GM18951 (cell line): ENCODE results near the gene COX7A1.
"Not testable (repeated sequence)": the region's sequence is repeated elsewhere in the genome, so short reads cannot be mapped to it uniquely, and the experiment has no call there.

Experiments used
- POLR2A ChIP-seq: IDR thresholded peaks from 4 replicates; pipeline ENCODE4 v1.6.1; 2011; ENCODE audit warnings: mild to moderate bottlenecking; ENCODE audit not compliant: insufficient read length, insufficient read depth; ENCODE audit errors: extremely low read depth
- in situ Hi-C: fragments of 300-500 bp; cut with MboI; formaldehyde crosslinking; loops from one replicate; pipeline ENCODE4 v1.12.0; 2022; ENCODE audit warnings: low sequenced_read_pairs, mixed read lengths, inconsistent platforms; ENCODE audit not compliant: unreplicated experiment

COX7A1 gene

GRCh38 chr19:36152352-36153091 is at the start of gene COX7A1:
Gene COX7A1 (minus strand): TSS chr19:36152447. CDS start chr19:36152407, 40 bp downstream.
- no peak for TF ChIP-seq POLR2A
- in situ Hi-C loops, result no loop called here

DNA sequence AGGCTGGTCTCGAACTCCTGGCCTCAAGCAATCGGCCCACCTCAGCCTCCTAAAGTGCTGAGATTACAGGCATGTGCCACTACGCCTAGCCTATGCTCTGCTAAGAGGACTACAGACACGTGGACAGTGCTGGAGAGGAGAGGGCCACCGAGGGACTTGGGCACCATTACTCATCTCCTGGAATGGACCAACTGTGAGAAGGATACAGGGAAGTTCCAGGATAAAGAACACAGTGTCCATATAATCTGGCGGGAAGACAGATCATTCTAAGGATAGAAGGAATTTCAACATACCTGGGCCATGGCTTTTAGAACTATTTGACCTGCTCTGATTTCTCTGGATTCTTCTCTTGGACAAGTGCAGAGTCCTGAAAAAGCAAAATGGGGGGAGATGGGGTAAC is 49.4 kb upstream of the COX7A1 start:
- no peak for TF ChIP-seq POLR2A
- in situ Hi-C loops, result no loop called here

DNA sequence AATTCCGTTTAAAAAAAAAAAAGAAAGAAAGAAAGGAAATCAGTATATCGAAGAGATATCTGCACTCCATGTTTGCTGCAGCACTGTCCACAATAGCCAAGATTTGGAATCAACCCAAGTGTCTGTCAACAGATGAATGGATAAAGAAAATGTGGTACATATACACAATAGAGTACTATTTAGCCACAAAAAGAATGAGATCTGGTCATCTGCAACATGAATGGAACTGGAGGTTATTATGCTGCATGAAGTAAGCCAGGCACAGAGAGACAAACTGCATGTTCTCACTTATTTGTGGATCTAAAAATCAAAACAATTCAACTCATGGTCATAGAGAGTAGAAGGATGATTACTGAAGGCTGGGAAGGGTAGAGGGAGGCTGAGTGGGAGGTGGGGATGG is 45.9 kb upstream of the COX7A1 start:
- in situ Hi-C loops, result no loop called here
- no peak for TF ChIP-seq POLR2A

GRCh38 chr19:36196249-36196648 is 44.0 kb upstream of the COX7A1 start:
- in situ Hi-C loops, result no loop called here

DNA sequence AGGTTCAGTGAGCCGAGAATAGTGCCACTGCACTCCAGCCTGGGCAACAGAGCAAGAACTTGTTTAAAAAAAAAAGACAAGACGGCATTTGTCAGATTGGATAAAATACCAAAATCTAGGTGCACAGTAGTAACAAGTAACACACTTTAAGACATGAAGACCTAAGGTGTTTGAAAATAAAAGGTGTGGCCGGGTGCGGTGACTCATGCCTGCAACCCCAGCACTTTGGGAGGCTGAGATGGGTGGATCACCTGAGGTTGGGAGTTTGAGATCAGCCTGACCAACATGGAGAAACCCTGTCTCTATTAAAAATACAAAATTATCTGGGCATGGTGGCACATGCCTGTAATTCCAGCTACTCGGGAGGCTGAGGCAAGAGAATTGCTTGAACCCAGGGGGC is 34.5 kb upstream of the COX7A1 start:
- in situ Hi-C loops, result not testable (repeated sequence)

More at GRCh38 chr19:36196249-36196648, 44.0 kb upstream of the COX7A1 start:
- TF ChIP-seq POLR2A, result no peak

DNA sequence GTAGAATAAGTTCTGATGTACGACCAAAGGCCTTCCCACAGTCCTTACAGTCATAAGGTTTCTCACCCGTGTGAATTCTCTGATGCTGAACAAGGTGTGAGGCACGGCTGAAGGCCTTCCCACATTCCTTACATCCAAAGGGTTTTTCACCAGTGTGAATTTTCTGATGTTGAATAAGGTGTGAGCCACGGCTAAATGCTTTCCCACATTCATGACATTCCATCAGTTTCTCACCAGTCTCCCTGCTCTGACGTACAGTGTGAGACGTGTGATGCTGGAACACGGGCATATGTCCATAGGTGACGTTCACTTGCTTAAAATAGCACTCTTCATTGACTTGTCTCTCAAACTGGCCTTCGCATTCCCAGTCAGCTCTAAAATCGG is 31.0 kb upstream of the COX7A1 start:
- no peak for TF ChIP-seq POLR2A
- in situ Hi-C loops, result no loop called here

GRCh38 chr19:36182612-36183244 is 30.5 kb upstream of the COX7A1 start:
- TF ChIP-seq POLR2A, result no peak
- in situ Hi-C loops, result no loop called here

DNA sequence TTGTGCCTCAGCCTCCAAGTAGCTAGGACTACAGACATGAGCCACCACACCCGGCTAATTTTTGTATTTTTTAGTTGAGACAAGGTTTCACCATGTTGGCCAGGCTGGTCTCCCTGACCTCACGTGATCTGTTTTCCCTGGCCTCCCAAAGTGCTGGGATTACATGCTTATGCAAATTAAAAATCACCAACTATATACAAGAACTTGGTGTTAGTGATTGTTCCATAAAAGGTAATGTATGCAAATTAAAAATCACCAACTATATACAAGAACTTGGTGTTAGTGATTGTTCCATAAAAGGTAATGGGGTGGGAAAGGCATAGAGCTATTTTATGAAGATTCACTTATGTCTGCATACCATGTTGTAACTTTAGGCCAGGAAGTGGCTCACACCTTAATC is 26.8 kb upstream of the COX7A1 start:
- in situ Hi-C loops, result not testable (repeated sequence)

GRCh38 chr19:36173846-36174245 is 21.6 kb upstream of the COX7A1 start:
- in situ Hi-C loops, result not testable (repeated sequence)

DNA sequence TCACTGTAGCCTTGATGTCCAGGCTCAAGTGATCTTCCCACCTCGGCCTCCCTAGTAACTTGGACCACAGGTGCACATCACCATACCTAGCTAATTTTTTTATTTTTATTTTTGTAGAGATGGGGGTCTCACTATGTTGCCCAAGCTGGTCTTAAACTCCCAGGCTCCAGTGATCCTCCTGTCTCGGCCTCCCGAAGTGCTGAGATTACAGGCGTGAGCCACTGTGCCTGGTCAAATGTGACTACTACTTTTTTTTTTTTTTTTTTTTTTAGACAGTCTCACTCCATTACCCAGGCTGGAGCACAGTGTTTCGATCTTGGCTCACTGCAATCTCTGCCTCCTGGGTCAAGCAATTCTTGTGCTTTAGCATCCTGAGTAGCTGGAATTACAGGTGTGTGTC is 20.6 kb upstream of the COX7A1 start:
- TF ChIP-seq POLR2A, result no peak
- in situ Hi-C loops, result no loop called here

GRCh38 chr19:36169084-36169760 is 17.0 kb upstream of the COX7A1 start:
- in situ Hi-C loops, result no loop called here
- TF ChIP-seq POLR2A, result no peak

- in situ Hi-C loops, result no loop called here
- TF ChIP-seq POLR2A, result no peak
Observed at GRCh38 chr19:36163813-36164212, 11.6 kb upstream of the COX7A1 start.

- in situ Hi-C loops, result no loop called here
- no peak for TF ChIP-seq POLR2A
Observed at GRCh38 chr19:36160821-36161596, 8.8 kb upstream of the COX7A1 start.
